ENCODE results near the gene RAD21L1. TPM values are rescaled to one million over a fixed set of nuclear protein-coding genes. Genes with fewer than 3 reads are reported as not detected.

The RAD21L1 gene
- total and polyA plus RNA-seq, 2 donors (not counting 3 experiments of a cell fraction or from before 2014, with no cell fraction given) = 0.06 TPM; not detected in 1

- intact Hi-C loops (cut with micrococcal nuclease) = no loop called here
- ChIA-PET POLR2A (no interaction called here), CTCF (interaction anchor here (2.2 kb wide), 1 partner anchor 13 kb away, joined by 7 read pairs; the partner anchor contains the start of gene TMEM74B)
- H4K20me1 ChIP-seq (replicated peaks; ENCODE audit: control insufficient read depth, extremely low read depth, insufficient read depth, low read length) = no peaks in the 10 kb centered on the region
- H3K36me3 ChIP-seq (ENCODE audit: control insufficient read depth in 2 of 2, extremely low read depth in 1 of 2, insufficient read depth in 2 of 2, low read length in 2 of 2) = no peaks in the 10 kb centered on the region
- H3K4me1 ChIP-seq (ENCODE audit: control insufficient read depth, extremely low read depth, insufficient read depth, low read length) = no peaks in the 10 kb centered on the region
- dilution Hi-C loops (cut with MboI; ENCODE audit: extremely low pct_ligation_motif_present, low sequenced_read_pairs) = no loop called here
- FAIRE-seq (no peak), DNase-seq (ENCODE audit: low read depth, low spot score) (no peak)
- TF ChIP-seq POLR2A (IDR thresholded peaks at IDR 0.05; ENCODE audit: low read depth, low read length) (no peak), GATA2 (IDR thresholded peaks at IDR 0.05; ENCODE audit: insufficient read depth, insufficient read length, low read depth, low read length) (no peak)
- no peak overlapping the region for H3K27ac ChIP-seq (ENCODE audit: insufficient read depth, low read depth, low read length)
- H3K79me2 ChIP-seq (ENCODE audit: control insufficient read depth, insufficient read depth, low read length) = no peaks in the 10 kb centered on the region
- no peak overlapping the region for H3K4me2 ChIP-seq (ENCODE audit: insufficient read depth, low read length)
- no peaks in the 10 kb centered on the region for H3K9me3 ChIP-seq (replicated peaks; ENCODE audit: control insufficient read depth, insufficient read depth, low read length)
- H3K4me3 ChIP-seq (replicated peaks in 1 of 3; ENCODE audit: insufficient read depth in 1 of 3, low read depth in 1 of 3, low read length in 3 of 3) = no peak overlapping the region
- no peak overlapping the region for H3K9ac ChIP-seq (replicated peaks; ENCODE audit: extremely low read depth, insufficient read depth, low read length)
- H3K27me3 ChIP-seq (ENCODE audit: control insufficient read depth in 2 of 2, insufficient read depth in 2 of 2, low read length in 2 of 2) = peaks cover 4 to 15% of the 10 kb centered on the region in 2 experiments
- no peaks in the 10 kb centered on the region for H3K9me1 ChIP-seq (replicated peaks; ENCODE audit: control insufficient read depth, extremely low read depth, insufficient read depth, low read length)
- BruUV-seq (replicated peaks) = no TSS peak
- H2AFZ ChIP-seq (ENCODE audit: low read depth, low read length) = no peak overlapping the region
Observed at GRCh38 chr20:1197801-1198200, 28.0 kb upstream of the RAD21L1 start.

GRCh38 chr20:1198751-1199150, 27.1 kb upstream of the RAD21L1 start:
- FAIRE-seq = no peak
- DNase-seq (ENCODE audit: low read depth, low spot score) = no peak
- dilution Hi-C loops (cut with MboI; ENCODE audit: extremely low pct_ligation_motif_present, low sequenced_read_pairs) = no loop called here
- peaks cover 6 to 13% of the 10 kb centered on the region in 2 experiments for H3K27me3 ChIP-seq (ENCODE audit: control insufficient read depth in 2 of 2, insufficient read depth in 2 of 2, low read length in 2 of 2)
- H3K9me3 ChIP-seq (replicated peaks; ENCODE audit: control insufficient read depth, insufficient read depth, low read length) = no peaks in the 10 kb centered on the region
- no peaks in the 10 kb centered on the region for H3K4me1 ChIP-seq (ENCODE audit: control insufficient read depth, extremely low read depth, insufficient read depth, low read length)
- ChIA-PET POLR2A (no interaction called here), CTCF (interaction anchor here (1.0 to 2.2 kb wide), 2 partner anchors 14 to 15 kb away, joined by 4 to 7 read pairs; partner anchors contain the start of gene TMEM74B)
- H3K27ac ChIP-seq (ENCODE audit: insufficient read depth, low read depth, low read length) = no peak overlapping the region
- no peaks in the 10 kb centered on the region for H4K20me1 ChIP-seq (replicated peaks; ENCODE audit: control insufficient read depth, extremely low read depth, insufficient read depth, low read length)
- intact Hi-C loops (cut with micrococcal nuclease) = no loop called here
- TF ChIP-seq CTCF (IDR thresholded peaks at IDR 0.05; ENCODE audit: extremely low read depth in 1 of 2, insufficient read depth in 1 of 2, low read depth in 1 of 2, low read length in 2 of 2) = no peak
- no peak for TF ChIP-seq POLR2A (IDR thresholded peaks at IDR 0.05; ENCODE audit: low read depth, low read length)
- TF ChIP-seq FOS (IDR thresholded peaks at IDR 0.05; ENCODE audit: borderline replicate concordance, insufficient read depth, low read length) = no peak
- no peak for TF ChIP-seq GATA2 (IDR thresholded peaks at IDR 0.05; ENCODE audit: insufficient read depth, insufficient read length, low read depth, low read length)
- TF ChIP-seq MAX (IDR thresholded peaks at IDR 0.05; ENCODE audit: insufficient read depth, insufficient read length) = no peak
- TF ChIP-seq JUN (IDR thresholded peaks at IDR 0.05; ENCODE audit: borderline replicate concordance, insufficient read depth, insufficient read length, low read depth) = no peak
- no peak for TF ChIP-seq MYC (IDR thresholded peaks at IDR 0.05; ENCODE audit: low read depth, low read length)
- no peak for TF ChIP-seq EZH2 (IDR thresholded peaks at IDR 0.05; ENCODE audit: borderline replicate concordance, low read depth, low read length, severe bottlenecking)
- TF ChIP-seq POLR2AphosphoS5 (IDR thresholded peaks at IDR 0.05; ENCODE audit: insufficient read depth, low read depth, low read length) = no peak
- H3K9ac ChIP-seq (replicated peaks; ENCODE audit: extremely low read depth, insufficient read depth, low read length) = no peak overlapping the region
- H3K9me1 ChIP-seq (replicated peaks; ENCODE audit: control insufficient read depth, extremely low read depth, insufficient read depth, low read length) = no peaks in the 10 kb centered on the region
- H3K4me3 ChIP-seq (replicated peaks in 1 of 3; ENCODE audit: insufficient read depth in 1 of 3, low read depth in 1 of 3, low read length in 3 of 3) = no peak overlapping the region
- H2AFZ ChIP-seq (ENCODE audit: low read depth, low read length) = no peak overlapping the region
- H3K36me3 ChIP-seq (ENCODE audit: control insufficient read depth in 2 of 2, extremely low read depth in 1 of 2, insufficient read depth in 2 of 2, low read length in 2 of 2) = no peaks in the 10 kb centered on the region
- no peak overlapping the region for H3K4me2 ChIP-seq (ENCODE audit: insufficient read depth, low read length)
- no TSS peak for BruUV-seq (replicated peaks)
- no peaks in the 10 kb centered on the region for H3K79me2 ChIP-seq (ENCODE audit: control insufficient read depth, insufficient read depth, low read length)
